Activated gamma-delta T cell treated with anti-CD3 and anti-CD28 coated beads, Interleukin-2, amount 50 U/mL, for 16 hours (primary cell): ENCODE results near the gene CFL1.
"Not testable (repeated sequence)": the region's sequence is repeated elsewhere in the genome, so short reads cannot be mapped to it uniquely, and the experiment has no call there.

Experiments
- DNase-seq: peaks from one replicate; pipeline ENCODE4 v3.0.0-alpha.2; 2020; ENCODE audit warnings: low read depth

CFL1 gene

DNA sequence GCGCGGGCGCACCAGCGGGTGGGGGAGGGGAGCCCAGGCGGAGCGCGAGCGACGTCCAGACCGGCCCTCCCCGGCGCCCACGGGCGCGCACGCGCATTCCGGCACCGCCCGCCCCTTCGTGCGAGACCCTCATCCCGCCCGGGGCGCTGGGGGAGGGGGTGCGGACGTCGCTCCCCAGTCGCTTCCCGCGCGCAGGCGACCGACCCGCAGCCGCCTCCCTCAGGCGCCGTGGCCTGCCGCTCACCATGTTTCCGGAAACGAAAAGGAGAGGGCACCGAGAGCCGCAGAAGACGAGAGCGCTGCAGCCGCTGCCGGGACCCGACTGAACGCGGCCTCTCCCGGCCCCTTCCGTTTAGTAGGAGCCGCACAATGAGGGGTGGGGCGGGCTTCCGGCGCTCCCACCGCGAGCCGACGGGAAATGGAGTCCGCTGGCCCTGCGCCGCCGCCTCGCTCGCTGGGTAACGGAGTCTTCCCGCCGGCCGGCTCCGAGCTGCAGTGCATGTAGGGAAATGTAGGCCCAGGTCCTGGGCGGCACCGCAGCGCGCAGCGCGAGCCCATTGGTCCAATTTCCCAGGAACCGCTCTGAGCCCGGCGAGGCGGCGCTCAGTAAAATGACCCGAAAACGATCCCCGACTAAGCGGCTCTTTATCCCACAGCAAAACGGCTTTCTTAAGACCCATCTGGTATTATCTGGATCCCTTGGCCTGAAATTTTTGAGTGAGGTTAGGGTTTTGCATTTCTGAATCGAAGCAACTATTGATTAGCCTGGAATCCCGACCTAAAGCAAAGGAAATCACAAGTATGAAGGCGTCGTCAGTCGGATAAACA lies at the start of gene CFL1:
TSS of gene CFL1 (minus strand) at position 328 of the 828 bp plus-strand sequence. CDS start at position 247, 81 bp downstream.
- peak; percentile 95 for DNase-seq

DNA sequence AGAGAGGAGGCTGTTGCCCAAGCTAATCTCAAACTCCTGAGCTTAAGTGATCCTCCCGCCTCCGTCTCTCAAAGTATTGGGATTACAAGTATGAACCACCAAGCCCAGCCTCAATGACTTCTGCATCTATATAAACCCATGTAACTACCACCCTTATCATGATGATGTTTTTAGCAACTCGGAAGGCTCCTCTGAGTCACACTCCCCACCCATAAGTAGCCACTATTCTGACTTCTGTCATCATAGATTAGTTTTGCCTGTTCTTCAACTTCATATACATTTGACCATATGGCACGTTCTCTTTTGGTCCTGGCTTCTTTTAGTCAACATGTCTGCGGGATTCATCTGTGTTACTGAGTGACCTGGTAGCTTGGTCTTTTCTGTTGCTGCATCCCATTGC lies 48.6 kb upstream of the CFL1 start:
- no peak for DNase-seq

DNA sequence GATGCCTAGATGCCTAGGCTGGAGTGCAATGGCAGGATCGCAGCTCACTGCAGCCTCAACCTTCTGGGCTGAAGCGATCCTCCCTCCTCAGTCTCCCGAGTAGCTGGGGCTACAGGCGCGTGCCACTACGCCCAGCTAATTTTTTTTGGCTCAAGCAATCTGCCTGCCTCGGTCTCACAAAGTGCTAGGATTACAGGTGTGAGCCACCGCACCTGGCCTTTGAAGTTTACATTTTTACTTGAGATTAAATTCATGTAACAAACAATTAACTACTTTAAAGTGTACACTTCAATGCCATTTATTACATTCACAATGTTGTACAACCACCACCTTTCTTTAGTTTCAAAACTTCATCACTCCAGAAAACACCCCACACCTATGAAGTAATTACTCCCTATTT lies 45.7 kb upstream of the CFL1 start:
- DNase-seq, result no peak

DNA sequence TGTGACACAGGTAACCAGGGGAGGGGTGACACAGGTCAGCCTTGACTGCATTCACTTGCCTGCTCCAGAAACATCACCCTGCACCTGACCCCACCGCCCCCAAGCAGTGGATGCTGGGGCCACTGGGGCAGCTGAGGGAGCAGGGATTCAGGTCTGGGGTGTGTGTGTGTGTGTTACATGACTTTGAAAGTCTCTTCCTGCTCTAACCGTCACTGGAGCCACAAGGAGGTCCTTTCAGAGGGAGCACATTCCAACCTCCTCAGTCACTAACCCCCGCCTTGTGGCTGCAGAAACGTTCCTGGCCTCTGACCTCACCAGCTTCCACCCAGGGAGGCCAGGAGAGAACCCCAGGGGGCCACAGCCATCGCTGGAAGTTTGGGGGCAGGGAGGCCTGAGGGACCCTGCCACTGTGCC lies 45.1 kb upstream of the CFL1 start:
- no peak for DNase-seq

DNA sequence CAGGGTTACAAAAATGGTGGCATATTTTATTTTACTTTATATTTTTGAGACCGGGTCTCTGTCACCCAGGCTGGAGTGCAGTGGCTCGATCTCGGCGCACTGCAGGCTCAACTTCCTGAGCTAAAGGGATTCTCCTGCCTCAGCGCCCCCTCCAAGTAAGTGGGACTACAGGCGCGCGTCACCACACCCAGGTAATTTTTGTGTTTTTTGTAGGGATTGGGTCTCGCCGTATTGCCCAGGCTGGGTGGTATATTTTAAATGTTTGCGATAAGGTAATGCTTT lies 42.9 kb upstream of the CFL1 start:
- DNase-seq, result no peak

DNA sequence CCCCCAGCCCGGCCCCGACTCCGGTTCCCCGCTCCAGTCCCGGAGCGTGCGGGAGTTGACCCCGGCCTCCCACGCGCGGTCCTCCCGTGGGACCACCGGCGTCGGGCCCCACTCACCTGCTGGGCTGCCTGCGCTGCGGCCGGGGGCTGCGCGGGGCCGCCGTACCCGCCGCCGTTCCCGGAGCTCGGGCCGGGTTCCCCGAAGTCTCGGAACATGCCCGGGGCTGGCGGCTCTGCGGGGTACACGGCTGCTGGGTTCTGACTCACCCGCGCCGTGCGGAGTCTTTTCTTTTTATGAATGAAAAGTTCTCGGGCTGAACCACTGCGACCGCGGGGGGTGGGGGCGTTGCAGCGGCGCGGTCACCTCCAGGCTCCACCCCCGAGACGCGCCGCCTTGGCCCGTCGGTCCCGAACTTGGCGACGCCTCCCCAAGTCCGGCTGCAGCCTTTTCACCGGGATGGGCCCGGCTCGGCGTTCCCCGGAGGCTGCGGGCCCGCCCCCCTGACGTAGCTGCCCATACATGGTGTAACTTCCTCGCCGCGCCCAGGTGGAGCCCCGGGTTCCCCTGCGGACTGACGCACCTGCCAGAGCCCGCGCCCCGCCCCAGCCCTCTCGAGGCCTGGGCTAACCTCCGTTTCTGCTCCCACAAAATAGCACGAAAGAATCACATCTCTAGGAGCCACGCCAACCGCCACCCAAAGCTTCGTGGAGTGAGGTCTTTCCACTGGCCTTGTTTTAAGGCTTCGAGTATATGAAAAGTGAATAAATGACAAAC lies 42.3 kb upstream of the CFL1 start, which contains the start of gene FOSL1:
TSS of gene FOSL1 (minus strand) at position 264 of the 774 bp plus-strand sequence. CDS start at position 215, 49 bp downstream.
- DNase-seq, result peak; percentile 83

DNA sequence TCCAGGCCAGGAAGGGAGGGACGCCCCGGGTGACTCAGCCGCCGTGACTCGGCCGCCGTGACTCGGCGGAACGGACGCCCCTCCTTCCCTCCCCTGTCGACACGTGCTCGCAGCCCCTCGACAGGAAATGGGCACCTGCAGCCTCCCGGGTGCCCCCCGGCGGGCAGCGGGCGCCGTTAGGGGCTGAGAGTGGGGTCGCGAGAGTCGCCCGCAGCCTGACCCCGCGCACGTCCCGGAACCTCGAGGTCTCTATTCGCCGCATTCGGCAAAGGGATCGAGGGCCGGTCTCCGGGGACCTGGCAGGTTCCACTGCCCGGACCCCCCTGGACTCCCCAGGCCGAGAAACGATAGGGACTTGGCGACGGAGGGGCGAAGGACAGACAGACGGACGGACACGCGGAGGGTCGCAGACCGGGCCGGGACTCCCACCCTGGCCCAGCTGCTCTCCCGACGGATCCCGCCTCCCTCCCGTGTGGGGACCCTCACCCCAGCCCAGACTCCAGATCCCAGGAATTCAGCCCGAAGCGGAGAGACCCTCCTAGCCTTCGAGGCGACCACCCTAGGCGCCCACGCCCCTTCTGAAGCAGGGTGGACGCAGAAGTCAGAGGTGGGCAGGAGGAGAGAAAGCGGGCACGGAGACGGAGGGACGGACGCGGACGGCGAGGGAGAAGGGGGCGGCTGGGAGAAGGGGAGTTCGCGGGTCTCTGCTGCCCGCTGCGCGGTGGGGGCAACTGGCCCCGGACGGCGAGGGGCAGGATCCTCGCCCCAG lies 41.6 kb upstream of the CFL1 start:
- DNase-seq, result peak; percentile 58

DNA sequence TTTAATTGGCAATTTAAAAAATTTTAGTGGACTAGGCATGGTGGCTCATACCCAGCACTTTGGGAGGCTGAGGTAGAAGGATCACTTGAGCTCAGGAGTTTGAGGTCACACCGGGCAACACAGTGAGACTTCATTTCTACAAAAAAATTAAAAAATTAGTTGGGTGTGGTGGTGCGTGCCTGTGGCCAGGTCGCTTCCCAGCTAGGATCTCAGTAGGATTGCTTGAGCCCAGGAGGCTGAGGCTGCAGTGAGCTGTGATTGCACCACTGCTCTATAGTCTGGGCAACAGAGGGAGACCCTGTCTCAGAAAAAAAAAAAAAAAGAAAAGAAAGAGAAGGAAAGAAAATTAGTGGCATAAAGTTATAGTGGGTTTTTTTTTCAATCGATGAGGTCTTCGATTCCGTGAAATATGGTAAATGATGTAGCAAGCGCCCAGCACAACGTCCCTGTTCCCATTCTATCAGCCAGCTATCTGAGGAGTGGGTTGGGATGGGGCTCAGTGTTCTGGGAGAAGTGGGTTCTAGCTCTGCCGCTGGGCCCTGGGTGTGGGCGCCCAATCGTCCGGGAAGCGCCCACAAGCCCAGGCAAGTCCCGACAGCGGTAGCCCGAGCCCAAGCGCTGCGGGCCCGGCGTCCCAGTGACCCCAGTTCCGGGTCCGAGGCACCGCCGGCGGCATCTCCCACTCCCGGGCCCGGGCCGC lies 40.8 kb upstream of the CFL1 start:
- DNase-seq, result no peak

GRCh38 chr11:65897020-65897471 lies 39.1 kb upstream of the CFL1 start:
- no peak for DNase-seq

DNA sequence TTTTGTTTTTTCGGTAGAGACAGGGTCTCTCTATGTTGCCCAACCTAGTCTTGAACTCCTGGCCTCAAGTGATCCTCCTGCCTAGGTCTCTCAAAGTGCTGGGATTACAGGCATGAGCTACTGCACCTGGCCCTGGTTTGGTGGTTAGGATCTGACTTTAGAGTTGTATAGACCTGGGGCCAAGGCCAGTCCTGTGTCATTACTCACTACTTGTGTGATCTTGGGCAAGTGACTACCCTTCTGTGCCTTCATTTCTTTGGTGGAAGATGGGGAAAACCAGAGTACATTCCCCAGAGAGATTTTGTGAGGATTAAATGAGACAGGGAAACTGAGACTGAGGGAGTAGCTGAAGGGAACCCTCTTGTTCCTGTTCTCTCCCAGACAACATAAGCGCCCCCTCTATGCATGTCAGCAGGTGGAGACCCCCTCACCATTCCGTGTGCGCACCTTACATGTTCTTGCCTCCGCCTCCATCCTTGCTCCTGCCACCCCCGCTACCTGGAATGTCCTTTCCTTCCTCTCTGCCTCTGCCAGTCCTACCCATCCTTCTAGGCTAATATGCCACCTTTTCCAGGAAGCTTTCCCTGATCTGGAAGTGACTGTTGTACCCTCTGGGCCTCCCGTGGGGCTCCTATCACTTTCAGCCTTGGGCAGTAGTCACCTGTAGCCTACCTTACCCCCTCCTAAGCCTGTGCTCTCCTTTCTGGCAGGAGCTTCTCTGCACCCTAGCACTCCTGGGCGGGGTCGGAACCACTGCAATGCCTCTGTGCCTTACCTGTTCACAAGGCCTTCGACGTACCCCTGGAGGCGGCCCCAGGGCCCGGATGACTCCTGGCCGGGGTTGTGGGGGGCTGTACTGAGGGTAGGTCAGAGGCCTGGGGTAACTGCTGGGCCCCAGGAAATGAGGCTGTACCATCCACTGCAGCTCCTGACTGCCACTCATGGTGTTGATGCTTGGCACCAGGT lies 38.3 kb upstream of the CFL1 start:
- no peak for DNase-seq

DNA sequence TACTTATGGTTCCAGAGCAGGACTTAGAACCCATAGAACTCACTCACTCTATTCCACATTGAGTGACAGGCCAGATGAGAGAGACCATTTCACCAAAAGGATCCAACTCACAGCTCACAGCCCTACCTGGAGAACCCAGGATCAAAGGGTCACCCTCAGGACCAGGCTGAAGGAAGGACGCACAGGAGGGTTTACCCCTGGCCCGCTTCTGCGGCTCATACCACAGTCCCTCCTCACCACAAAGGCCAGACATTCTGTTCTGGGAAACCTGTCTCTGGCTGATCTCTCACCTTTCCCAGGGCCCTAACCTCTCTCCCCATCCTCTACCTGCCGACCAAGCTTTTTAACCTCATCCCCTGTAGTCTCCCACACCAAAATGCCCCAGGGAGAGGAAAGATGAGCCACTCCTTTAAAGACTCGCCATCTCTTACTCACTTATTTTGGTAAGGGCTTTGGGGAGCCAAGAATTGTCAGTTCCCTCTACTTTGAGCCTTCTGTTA lies 37.6 kb upstream of the CFL1 start:
- no peak for DNase-seq

GRCh38 chr11:65894034-65894591 lies 36.1 kb upstream of the CFL1 start:
- no peak for DNase-seq

- no peak for DNase-seq
These were observed 34.8 kb upstream of the CFL1 start for GRCh38 chr11:65892661-65893317.

DNA sequence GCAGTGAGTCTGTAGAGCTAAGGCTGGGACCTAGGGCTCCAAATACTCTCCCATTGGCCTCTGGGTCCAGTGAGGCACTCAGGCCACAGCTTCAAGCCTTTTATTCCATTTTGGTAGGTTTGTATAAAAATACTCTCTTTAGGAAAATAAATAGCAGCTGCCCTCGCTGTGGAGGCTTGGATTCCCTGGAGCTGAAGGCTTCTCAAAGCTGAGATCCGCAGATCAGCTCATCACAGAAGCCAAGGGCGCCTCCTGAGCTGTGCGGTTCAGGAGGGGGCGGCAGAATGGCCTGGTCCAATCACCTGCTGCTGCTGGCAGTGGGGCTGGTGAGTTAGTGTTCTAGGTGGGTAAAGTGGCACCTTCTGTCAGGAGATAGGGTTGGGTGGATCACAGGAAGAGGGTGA lies 34.2 kb upstream of the CFL1 start:
- DNase-seq, result not testable (repeated sequence)

DNA sequence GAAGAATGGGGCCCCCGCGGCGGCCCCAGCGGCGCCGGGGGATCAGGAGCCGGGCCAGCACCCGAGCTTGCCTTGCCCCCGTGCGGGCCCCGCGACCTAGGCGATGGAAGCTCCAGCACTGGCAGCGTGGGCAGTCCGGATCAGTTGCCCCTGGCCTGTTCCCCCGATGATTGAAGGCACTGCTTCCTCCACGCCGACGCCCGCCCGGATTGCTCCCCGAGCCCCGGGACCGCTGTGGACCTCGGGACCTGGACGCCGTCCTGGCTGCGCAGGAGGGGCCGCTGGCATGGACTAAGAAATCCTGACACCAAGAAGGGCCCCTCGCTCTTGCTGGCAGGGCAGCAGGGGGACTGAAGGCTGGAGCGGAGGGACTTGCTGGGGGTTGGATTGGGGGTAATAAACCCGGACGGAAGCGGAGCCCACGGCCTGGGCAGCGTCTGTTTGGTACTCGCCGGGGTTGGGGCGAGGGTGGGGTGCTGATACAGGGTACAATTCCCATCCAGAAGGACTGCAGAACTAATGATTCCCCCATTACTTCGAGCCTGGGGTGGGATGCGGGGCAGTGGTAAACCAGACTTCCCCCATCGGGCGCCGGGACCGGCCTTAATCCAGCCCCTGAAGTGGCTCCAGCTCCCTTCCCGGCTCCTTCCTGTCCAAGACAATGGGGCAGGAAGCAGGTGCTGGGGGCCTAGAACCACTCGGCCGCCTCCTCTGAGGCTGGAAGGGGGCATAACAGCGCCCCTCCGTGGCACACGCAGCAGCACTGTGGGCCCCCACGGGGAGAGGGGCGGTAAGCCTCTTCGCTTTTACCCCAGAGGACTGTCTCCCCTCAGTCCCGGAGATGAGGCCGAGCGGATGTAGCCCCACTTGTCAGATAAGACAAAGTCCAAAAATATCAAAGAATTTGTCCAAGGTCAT lies 33.5 kb upstream of the CFL1 start:
- DNase-seq, result no peak

GRCh38 chr11:65890324-65891218 lies 32.6 kb upstream of the CFL1 start, which contains the start of gene CCDC85B:
Gene CCDC85B (plus strand): TSS chr11:65890673. CDS start chr11:65890784, 111 bp downstream.
- peak; percentile 98 for DNase-seq

DNA sequence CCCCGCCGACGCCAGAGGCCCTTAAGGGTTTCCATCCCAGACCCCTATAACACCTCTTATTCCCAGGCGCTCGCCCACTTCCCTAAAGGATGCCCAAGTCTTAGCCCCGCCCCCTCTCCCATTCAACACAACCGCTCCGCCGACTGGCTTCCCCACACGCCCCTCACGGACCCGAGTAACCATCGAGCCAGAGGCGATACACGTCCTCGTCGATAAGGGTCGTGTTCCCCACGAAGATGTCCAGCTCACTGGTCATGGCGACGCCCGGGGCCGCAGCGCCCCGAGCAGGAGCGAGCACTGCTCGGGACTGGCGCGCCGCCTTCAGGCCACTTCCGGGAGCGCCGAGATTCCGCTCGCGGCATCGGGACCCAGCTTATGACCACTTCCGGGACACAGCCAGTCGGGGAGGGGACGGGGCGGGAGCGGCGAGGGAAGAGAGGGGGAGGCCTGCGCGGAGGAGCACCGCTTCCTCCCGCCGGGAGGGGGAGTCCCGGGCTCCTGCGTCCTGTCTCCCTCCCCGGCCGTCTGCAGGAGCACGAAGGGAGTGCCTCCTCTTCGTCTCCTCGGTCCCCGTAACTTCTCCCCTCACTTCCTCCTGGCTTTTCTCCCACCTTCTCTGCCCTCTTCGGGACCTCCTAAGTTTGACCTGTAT lies 30.3 kb upstream of the CFL1 start, which contains the start of gene FIBP:
TSS of gene FIBP (minus strand) at position 309 of the 652 bp plus-strand sequence. CDS start at position 256, 53 bp downstream.
- peak; percentile 93 for DNase-seq
